DND-41 (cell line): Measurements from ENCODE around the gene SLC17A7.

ENCODE experiments used
- EZH2 ChIP-seq: IDR thresholded peaks from 3 replicates; pipeline ENCODE4 v1.6.1; 2012; ENCODE audit warnings: borderline replicate concordance, low read depth, mild to moderate bottlenecking, moderate library complexity, low read length, inconsistent platforms; ENCODE audit not compliant: severe bottlenecking
- TF ChIP-seq, protein P1 (sequence below): IDR thresholded peaks from 2 replicates; pipeline ENCODE4 v1.5.1; 2012; ENCODE audit warnings: borderline replicate concordance, low read length, moderate library complexity, mild to moderate bottlenecking; ENCODE audit not compliant: poor library complexity, severe bottlenecking; ENCODE audit errors: extremely low read depth

DNA sequence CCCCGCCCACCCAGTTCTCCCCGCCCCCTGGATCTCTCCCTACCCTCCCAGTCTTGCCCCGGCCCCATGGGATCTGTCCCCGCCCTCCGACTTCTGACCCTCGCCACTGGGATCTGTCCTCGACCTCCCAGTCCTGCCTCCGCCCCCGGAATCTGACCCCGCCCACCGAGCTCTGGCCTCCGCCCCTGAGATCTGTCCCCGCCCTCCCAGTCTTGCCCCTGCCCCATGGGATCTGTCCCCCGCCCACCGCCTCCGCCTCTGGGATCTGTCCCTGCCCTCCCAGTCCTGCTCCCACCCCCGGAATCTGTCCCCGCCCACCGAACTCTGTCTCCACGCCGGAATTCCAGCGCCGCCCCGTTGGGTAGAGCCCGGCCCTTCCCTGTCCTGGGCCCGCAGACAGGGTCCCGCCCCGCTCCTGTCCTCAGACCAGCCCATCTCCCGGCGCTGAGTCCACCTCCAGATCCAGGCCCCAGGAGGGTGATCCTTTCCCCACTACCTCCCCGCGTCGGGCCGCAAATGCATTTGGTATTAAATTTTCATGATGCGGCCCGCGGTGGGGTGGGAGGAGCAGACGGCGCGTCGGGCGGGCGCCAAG, 1.5 kb upstream of the SLC17A7 start:
- TF ChIP-seq, protein P1, sequence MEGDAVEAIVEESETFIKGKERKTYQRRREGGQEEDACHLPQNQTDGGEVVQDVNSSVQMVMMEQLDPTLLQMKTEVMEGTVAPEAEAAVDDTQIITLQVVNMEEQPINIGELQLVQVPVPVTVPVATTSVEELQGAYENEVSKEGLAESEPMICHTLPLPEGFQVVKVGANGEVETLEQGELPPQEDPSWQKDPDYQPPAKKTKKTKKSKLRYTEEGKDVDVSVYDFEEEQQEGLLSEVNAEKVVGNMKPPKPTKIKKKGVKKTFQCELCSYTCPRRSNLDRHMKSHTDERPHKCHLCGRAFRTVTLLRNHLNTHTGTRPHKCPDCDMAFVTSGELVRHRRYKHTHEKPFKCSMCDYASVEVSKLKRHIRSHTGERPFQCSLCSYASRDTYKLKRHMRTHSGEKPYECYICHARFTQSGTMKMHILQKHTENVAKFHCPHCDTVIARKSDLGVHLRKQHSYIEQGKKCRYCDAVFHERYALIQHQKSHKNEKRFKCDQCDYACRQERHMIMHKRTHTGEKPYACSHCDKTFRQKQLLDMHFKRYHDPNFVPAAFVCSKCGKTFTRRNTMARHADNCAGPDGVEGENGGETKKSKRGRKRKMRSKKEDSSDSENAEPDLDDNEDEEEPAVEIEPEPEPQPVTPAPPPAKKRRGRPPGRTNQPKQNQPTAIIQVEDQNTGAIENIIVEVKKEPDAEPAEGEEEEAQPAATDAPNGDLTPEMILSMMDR: no peak
- TF ChIP-seq EZH2: no peak
